PC-9 (cell line): ENCODE results near the gene TTYH1.
"Not testable (repeated sequence)": the region's sequence is repeated elsewhere in the genome, so short reads cannot be mapped to it uniquely, and the experiment has no call there.

ENCODE experiments used
- CTCF ChIP-seq: fragments of 200-600 bp; sonication (generic); conservative IDR thresholded peaks from 2 replicates; pipeline ENCODE4 v1.6.1; 2017; ENCODE audit warnings: mixed run types, antibody characterized with exemption, mild to moderate bottlenecking, moderate library complexity
- EZH2 ChIP-seq: fragments of 200-600 bp; sonication (generic); IDR thresholded peaks from 2 replicates; pipeline ENCODE4 v1.8.0; 2017; ENCODE audit warnings: antibody characterized with exemption, low read depth

- not testable (repeated sequence) for TF ChIP-seq CTCF, EZH2
These were observed 33.2 kb upstream of the TTYH1 start for GRCh38 chr19:54382041-54382440.
